SKM-1 treated with dmso at 0.1 percent for 144 hours (cell line): ENCODE results near the gene MAP3K2.

ENCODE experiments used
- DNase-seq: peaks from one replicate; lab custom pipeline; 2025; ENCODE audit not compliant: unreplicated experiment; lab: John Stamatoyannopoulos, UW

The MAP3K2 gene

DNA sequence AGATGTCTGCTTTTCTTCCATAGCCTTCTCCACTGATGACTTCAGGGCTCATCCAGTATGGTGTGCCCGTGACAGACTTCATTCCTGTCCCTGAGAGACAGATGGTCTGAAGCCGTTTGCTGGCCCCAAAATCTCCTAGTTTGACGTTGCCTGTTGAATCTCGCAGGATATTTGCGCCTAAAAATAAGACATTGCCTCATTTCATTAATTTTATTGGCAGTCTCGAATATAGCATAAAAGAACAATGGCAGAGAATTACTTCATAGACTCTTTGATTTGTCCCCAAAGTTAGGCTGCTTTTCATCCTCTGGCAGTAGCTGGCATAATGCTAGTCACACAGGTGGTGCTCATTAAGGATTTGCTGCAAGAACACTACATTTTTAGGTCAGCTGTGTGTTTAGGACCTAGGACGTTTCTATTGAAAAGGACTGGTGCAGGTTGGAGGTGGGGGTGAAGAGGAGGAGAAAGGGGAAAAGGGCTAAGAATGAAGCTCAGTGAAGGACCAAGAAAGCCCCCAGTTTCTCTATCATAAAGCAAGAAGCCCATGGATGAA, 79.1 kb downstream of the MAP3K2 start:
- DNase-seq = no peak

DNA sequence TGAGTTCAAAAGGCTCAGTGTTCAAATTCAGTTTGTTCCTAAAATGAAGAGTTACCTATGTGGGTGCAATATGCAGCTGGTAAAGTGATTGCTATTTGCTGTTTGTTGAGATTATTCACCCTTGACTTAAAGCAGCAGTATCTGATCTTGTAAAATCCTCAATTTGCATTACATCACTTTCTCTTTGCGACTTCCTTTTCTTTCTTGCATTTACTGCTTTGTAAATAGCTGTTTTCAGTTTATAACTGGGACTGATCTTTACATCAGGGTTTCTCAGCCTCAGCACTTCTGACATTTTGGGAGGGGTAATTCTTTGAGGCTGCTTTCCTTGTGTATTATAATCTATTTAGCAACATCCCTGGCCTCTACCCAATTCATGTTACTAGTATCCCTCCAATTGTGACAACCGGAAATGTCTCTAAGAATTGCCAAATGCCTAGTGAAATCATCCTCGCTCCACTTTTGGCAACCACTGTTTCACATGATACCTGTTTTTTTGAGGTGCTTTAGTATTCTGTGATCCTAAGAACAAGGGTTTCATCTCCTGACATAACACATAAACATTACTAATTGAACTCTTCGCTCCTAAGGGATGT, 81.7 kb downstream of the MAP3K2 start:
- peak; percentile 52 for DNase-seq

DNA sequence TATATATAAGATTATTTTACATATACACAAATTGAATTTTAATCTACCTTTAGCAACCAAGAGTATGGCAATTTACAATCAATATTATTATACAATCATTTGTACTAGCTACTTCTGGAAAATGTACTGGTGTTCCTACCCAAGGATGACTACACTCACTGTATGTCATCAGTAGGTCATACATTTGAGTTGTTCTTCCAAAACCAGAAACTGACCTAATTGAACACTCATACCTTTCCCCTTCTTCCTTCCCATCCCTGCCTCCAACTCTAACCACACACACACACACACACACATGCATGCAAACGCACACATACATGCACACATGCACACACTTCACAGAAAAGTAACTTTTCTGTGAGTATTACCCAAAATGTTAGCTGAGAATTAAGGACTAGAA, 85.6 kb downstream of the MAP3K2 start:
- DNase-seq = no peak

DNA sequence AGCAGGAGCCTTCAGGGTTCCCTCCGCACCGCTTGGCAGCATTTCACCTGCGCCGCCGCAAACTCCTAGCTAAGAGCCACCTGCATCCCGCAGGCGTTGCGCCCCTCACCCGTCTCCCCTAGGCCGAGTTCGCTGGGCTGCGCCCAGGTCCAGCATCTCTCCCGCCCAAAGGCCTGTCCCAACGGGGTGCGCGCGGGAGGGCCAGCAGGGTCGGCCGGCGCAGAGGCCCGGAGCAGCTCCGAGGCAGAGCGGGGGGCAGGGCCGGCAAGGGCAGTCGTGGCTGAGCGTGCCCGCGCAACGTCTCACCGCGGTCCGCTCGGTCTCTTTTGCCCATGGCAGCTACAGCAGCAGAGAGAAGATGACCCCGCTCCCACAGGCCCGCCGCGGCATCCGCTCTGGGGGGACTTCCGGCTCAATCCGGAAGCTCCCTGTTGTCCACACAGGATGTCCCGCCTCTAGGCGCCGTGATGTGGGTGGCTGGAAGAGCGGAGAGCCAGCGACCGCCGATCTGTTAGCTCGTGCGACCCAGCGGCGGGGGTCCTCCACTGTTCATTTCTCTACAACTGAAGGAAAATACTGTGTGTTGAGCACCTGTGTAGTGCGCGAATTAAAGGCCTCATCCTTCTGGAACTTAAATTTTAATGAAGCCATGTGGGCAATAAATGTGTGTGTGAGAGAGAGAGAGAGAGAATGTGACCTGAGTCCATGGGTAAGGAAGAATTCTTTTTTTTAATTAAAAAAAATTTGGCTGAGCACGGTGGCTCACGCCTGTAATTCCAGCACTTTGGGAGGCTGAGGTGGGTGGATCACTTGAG, 93.8 kb downstream of the MAP3K2 start, which contains the start of gene ERCC3:
Gene ERCC3 (minus strand): TSS at position 397 of the 815 bp plus-strand sequence. CDS start 63 bp downstream, at position 334.
- peak; percentile 83 for DNase-seq

DNA sequence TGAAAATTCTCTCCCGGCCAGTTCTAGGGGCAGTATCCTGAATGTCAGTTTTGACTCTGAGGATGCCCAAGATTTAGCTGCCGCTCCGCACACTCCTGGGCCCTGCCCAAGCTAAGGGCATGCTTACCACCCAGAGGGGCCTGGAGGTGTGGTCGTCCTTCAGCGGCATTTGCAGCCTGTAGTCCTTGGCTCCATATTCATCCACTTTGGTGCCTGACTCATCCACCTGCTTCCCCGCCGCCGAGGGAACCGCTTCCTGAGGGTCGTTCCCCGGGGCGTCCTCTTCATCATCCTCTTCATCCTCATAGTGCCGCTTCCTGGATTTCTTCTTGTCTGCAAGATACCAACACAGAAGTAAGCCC, 94.4 kb downstream of the MAP3K2 start:
- DNase-seq = no peak

DNA sequence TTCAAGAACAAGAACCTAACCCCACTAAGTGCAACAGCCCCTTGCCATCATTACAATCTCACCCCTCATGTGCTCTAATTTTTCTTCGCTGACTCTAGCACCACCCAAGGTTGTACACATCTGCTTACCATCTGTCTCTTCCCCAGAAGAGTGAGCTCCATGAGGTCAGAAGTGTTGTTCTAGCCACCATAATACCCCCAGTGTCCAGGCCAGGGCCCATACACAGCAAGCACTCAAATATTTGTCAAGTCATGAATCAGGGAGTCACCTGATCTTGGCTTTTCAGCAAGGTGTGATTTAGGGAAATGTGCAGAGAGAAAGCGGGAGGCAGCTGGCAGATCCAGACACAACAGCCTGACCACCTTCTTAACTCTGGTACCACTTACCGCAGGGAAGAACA, 99.5 kb downstream of the MAP3K2 start:
- DNase-seq = no peak

DNA sequence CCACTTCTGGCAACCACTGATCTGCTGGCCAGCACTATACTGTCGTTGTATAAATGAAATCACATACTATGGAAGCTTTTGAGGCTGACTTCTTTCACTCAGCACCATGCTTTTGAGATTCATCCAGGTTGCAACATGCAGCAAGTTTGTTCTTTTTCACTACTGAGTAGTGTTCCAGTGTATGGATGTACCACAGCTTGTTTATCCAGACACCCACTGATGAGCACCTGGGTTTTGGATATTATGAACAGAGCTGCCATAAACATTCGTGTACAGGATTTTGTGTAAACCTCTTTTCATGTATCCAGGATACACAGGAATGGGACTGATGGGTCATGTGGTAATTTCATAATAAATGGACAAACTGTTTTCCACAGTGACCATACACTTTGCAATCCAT, 104.5 kb downstream of the MAP3K2 start:
- no peak for DNase-seq

DNA sequence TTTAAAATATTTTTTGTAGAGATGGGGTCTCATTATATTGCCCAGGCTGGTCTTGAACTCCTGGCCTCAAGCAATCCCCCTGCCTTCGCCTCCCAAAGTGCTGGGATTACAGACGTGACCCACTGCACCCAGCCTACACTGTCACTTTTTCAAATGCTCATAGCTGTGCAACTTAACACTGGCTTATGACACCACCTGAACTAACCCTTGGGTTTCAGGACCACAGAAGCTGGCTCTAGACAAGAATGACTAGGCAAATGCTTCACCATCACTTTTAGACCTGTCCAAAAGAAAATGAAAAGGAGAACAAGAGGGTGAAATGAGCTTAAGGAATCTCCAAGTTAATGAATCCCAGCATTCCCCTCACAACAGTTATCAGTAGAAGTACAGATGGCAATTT, 107.1 kb downstream of the MAP3K2 start:
- no peak for DNase-seq

DNA sequence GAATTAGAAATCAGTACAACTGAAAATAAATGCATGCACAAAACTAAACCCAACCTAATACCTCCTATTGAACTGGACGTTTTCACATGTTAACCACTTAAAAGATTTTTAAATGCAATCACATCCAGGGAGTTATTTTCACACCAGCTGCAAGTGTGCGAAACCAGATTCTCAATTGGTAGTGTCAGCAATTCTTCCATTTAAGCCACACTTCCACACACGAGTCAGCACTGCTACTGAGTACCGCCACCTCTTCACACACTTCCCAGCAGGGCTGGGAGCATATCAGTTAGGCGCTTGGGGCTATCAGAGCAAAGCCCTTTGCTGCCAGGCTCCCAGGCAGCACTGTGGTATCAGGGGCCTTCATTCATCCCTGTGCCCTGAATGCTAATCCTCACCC, 108.0 kb downstream of the MAP3K2 start:
- no peak for DNase-seq

DNA sequence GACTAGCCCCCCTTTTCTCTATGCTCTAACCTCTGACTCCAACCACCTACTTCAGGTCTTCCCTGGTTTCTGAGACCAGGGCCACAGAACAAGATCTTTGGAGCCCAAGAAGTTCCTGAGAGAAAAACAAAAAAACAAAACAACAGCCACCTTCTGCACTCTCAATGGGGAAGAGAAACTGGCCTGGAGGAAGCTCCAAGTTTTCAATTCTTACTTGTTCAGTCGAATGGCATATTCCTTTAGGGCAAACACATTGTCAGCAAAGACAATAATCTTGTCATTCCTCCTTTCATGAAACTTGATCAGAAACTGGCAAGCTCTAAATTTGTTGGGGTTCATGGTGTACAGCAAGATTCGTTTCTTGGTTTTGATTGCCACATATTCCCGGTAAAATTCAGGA, 108.8 kb downstream of the MAP3K2 start:
- DNase-seq = no peak

DNA sequence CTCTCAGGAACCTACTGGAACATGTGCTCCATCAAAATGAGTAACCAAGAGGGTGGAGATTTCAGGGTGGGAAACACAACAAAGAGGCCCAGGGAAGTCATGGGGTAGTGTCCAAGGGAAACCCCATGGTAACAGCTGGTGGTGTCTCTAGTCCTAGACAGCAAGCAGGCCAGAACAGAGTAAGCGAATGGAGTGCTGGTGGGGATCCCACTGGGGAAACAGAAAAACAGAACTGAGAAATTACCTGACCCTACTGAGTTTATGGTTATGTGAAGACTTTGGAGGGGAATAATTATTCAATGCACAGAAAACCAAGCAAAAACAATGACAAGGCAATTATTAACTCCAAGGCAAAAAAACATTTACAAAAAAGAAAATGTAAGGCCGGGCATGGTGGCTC, 110.7 kb downstream of the MAP3K2 start:
- DNase-seq = no peak

DNA sequence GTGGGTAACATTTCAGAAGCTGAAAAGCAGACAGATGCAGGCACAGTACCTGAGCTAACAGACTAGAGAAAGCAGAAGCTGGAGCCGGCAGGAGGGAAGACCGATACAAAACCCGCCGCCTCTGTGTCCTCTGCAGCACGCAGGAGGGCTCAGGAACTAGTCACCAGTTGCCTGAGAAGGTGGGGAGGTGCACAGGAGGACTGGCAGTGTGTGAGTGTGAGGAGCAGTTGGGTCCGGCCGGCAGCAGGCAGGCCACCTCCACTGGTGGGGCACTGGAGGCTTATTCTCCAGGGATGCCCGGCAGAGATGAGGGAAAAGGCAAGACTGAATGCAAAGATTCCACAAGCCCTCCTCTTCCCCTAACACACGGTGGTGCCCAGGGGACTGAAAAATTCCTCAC, 112.0 kb downstream of the MAP3K2 start:
- DNase-seq = no peak

DNA sequence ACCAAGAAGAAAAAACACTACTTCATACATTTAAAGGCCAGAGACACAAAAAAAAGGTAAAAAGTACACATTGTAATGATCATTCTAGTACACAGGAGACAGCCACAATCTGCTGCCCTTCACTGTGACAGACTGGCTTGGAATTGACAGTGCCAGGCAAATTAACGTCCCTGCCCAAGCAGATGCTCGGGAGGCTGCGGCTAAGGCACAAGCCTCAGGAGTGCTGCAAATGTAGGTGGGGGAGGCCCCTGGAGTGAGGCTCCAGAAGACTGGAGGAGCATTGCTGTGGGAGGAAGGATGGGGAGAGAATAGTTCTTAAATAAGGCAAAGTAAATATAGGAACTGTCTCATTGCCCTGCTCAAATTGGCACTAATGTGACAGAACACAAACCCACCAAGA, 112.4 kb downstream of the MAP3K2 start:
- DNase-seq = no peak

DNA sequence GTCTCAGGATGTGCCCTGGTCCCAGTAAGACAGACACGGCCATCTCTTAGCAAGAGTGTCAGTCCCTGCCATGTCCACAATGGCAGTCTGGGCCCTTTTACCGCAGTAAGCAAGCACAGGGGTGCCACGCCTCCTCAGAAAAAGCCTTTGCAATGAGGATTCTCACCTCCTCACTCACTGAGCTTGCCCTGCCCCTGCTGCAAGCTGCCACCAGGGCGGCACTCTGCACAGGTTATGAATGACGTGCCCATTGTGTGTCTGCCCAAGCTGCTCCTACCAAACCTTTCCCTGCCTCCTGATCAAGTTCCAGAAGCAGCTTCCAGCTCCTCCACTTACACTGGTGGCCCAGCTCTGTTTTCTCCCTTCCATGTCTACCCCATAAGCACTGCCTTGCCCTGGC, 117.1 kb downstream of the MAP3K2 start:
- no peak for DNase-seq

DNA sequence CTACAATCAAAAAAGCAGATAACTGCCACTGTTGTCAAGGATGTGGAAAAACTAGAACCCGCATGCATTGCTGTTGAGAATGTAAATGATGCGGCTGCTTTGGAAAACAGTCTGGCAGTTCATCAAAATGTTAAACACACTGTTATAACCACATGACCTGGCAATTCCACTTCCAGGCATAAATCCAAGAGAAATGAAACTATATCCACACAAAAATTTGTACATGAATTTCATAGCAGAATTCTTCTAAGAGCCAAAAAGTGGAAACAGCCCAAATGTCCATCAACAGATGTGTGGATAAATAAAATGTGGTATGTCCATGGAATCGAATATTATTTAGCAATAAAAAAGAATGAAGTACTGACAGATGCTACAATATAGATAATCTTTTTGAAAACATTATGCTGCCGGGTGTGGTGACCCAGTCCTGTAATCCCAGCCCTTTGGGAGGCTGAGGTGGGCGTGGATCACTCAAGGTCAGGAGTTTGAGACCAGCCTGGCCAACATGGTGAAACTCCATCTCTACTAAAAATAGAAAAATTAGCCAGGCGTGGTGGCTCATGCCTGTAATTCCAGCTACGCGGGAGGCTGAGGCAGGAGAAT, 125.9 kb downstream of the MAP3K2 start:
- DNase-seq = no peak

DNA sequence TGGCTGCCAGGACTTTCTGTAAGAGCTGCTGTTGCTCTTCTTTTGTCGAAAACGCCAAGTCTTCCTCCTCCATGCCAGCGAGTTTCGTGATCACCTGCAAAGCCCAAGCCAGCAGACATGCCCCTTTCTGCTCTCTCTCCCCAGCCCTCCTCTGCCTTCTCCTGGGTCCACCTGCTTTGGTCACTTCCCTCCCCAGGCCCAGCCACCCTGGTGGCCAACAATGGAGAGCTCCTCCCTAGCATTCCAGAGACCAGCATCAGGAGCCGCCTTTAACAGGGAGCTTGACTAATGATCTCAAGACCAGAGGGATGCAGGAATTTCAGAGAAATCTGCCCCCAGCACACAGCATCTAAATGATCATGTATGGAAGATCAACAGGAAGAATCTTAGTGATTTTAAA, 128.4 kb downstream of the MAP3K2 start:
- no peak for DNase-seq

DNA sequence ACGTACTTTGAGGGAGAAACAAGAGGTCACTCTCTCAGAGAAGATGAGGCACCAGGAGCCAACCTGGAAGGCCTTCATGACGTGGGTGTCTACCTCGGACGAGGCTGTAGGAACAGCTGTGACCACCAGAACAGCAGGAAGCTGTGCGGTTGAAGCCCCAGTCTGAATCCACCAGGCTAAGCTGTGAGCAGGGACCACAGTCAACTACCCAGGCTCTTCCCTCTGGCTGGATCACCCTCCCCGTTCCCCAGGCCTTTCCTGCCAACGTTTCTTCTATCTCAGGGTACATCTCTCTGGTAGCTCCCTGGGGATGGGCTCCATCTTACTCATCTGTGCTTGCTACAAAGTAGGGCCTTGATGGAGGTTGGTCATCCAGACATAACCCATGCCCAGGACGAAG, 130.9 kb downstream of the MAP3K2 start:
- no peak for DNase-seq

DNA sequence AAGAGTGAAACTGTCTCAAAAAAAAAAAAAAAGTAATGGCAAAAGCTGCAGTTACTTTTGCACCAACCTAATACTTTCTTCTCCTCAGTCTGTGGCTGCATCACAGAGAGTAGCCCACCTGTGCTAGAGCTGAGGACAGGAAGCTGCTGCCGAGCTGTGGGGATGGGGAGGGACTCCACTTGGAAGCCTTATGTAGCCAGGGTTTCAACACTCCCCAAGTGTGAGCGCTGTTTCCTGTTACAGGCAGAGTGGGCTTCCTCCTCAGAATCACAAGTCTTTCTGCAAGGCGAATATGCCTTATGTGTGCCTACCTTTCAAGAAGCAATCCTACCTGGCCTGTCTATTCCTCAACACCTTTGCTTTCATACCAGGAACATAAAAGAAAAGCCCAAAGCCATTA, 131.4 kb downstream of the MAP3K2 start:
- DNase-seq = no peak

DNA sequence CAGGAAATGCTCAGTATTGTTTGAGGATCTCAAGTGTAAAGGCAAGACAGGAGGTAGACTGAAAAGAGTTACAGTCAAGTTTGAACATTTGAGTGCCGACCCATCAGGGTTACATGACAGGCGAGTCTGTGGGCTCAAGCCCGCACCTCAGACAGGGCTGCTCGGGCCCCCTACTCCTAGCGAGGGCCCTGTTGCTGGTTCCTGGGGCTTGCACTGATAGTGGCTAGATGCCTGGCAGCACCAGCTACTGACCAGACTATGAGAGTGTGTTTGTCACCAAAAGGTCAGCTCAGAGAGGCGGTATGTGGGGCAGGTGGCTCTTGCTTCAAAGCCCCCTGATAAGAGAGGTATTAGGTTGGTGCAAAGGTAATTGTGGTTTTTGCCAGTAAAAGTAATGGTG, 132.1 kb downstream of the MAP3K2 start:
- no peak for DNase-seq

DNA sequence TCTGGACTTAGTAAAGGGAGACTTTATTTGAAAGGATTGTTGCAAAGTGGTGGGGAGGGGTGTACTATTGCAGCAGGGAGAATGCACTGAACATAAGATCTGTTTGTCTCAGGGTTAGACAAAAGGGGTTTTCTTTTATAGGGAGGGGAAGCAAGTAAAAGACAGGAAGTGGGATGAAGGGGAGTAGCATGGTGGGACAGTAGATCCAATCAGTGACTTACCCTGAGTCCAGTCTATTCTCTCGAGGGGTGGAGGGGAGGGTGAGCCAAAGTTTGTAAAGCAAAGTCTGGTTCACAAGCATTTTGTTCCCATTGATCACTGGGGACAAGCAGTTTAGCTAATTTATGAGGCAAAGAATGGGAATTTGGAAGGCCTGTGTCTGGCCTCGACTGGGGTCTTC, 132.6 kb downstream of the MAP3K2 start:
- DNase-seq = no peak

DNA sequence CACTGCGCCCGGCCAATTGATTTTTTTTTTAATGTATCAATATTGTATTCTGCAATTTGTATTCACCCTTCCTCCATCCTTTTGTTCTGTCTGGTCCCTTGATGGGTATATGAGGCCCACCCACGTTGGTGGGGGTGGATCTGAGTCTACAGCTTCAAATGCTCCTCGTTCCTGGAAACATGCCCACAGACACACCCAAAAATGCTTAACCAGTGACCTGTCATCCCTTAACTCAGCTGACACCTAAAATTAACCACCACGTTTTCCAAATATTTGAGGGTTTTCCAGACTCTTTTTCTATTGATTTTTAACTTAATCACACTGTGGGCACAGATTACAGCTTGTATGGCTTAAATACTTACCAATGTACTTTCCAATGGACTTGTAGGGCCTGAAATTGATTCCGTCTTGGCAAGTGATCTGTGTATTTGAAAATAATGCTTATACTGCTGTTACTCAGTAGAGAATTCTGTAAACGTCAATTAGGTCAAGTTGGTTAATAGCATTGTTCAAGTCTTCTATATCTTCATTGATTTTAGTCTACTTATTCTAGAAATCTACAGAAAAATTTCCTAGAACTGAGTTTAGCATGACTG, 133.3 kb downstream of the MAP3K2 start:
- no peak for DNase-seq
